GM19328 (cell line): ENCODE results near the gene MYO3B.
"Not testable (repeated sequence)": the region's sequence is repeated elsewhere in the genome, so short reads cannot be mapped to it uniquely, and the experiment has no call there.

Experiments
- ATAC-seq: cut with Tn5 transposase; IDR thresholded peaks from one replicate; pipeline ENCODE4 v1.9.1; 2021; ENCODE audit warnings: mild to moderate bottlenecking, moderate library complexity; ENCODE audit not compliant: unreplicated experiment

MYO3B gene

GRCh38 chr2:170260188-170260587 is 82.2 kb downstream of the MYO3B start:
- no peak for ATAC-seq

- no peak for ATAC-seq
Observed at GRCh38 chr2:170261566-170261965, 83.6 kb downstream of the MYO3B start.

GRCh38 chr2:170262343-170262742 is 84.4 kb downstream of the MYO3B start:
- no peak for ATAC-seq

GRCh38 chr2:170262806-170263205 is 84.9 kb downstream of the MYO3B start:
- no peak for ATAC-seq

- ATAC-seq, result not testable (repeated sequence)
Observed at GRCh38 chr2:170263728-170264521, 86.0 kb downstream of the MYO3B start.

GRCh38 chr2:170264522-170264860 is 86.5 kb downstream of the MYO3B start:
- no peak for ATAC-seq

- no peak for ATAC-seq
Observed at GRCh38 chr2:170264865-170265264, 86.9 kb downstream of the MYO3B start.

- ATAC-seq, result no peak
Observed at GRCh38 chr2:170265321-170265720, 87.4 kb downstream of the MYO3B start.

- no peak for ATAC-seq
Observed at GRCh38 chr2:170266358-170266757, 88.4 kb downstream of the MYO3B start.

GRCh38 chr2:170267071-170267470 is 89.1 kb downstream of the MYO3B start:
- no peak for ATAC-seq

- ATAC-seq, result no peak
Observed at GRCh38 chr2:170270278-170270864, 92.4 kb downstream of the MYO3B start.

GRCh38 chr2:170271340-170271739 is 93.4 kb downstream of the MYO3B start:
- no peak for ATAC-seq

GRCh38 chr2:170276056-170276455 is 98.1 kb downstream of the MYO3B start:
- no peak for ATAC-seq

GRCh38 chr2:170276925-170277629 is 99.1 kb downstream of the MYO3B start:
- ATAC-seq, result no peak

GRCh38 chr2:170277951-170278350 is 100.0 kb downstream of the MYO3B start:
- no peak for ATAC-seq

GRCh38 chr2:170279615-170280014 is 101.7 kb downstream of the MYO3B start:
- ATAC-seq, result not testable (repeated sequence)

- ATAC-seq, result no peak
Observed at GRCh38 chr2:170282851-170283250, 104.9 kb downstream of the MYO3B start.

GRCh38 chr2:170284205-170284604 is 106.3 kb downstream of the MYO3B start:
- no peak for ATAC-seq

- ATAC-seq, result no peak
Observed at GRCh38 chr2:170288859-170289258, 110.9 kb downstream of the MYO3B start.

GRCh38 chr2:170291474-170291873 is 113.5 kb downstream of the MYO3B start:
- no peak for ATAC-seq

- ATAC-seq, result no peak
Observed at GRCh38 chr2:170292415-170292814, 114.5 kb downstream of the MYO3B start.

- ATAC-seq, result no peak
Observed at GRCh38 chr2:170297496-170297895, 119.5 kb downstream of the MYO3B start.
